ENCODE results near the gene ZNF784. TPM values are rescaled to one million over a fixed set of nuclear protein-coding genes. Genes with fewer than 3 reads are reported as not detected.

The ZNF784 gene
- total and polyA plus RNA-seq, 2 of the 13 experiments (the other 11 are each of a cell fraction or from before 2014, with no cell fraction given), result 4.1 to 4.2 TPM

GRCh38 chr19:55599842-55600661, 24.3 kb downstream of the ZNF784 start, which contains the start of gene ZNF524 (continued):
- TF ChIP-seq, protein P1, sequence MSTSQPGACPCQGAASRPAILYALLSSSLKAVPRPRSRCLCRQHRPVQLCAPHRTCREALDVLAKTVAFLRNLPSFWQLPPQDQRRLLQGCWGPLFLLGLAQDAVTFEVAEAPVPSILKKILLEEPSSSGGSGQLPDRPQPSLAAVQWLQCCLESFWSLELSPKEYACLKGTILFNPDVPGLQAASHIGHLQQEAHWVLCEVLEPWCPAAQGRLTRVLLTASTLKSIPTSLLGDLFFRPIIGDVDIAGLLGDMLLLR (CRISPR knock-in tag; IDR thresholded peaks at IDR 0.05), result no peak
- TF ChIP-seq TEAD2 (CRISPR knock-in tag; IDR thresholded peaks at IDR 0.05) (no peak; the same call in 1 of the 2 replicates), ZNF34 (CRISPR knock-in tag; IDR thresholded peaks at IDR 0.05; ENCODE audit: borderline replicate concordance) (0 out of 2 replicates have a peak, but pooled peaks have one; percentile 4), GABPB1 (CRISPR knock-in tag; IDR thresholded peaks at IDR 0.05) (peak; percentile 29), ZFP91 (CRISPR knock-in tag; IDR thresholded peaks at IDR 0.05; ENCODE audit: borderline replicate concordance) (no peak; the same call in 1 of the 2 replicates), PAF1 (CRISPR knock-in tag; IDR thresholded peaks at IDR 0.05) (no peak), FOXA3 (CRISPR knock-in tag; IDR thresholded peaks at IDR 0.05) (0 out of 2 replicates have a peak, but pooled peaks have one; percentile 15), DRAP1 (CRISPR knock-in tag; IDR thresholded peaks at IDR 0.05) (peak; percentile 38; the same call in 1 of the 2 replicates), PHF8 (CRISPR knock-in tag; IDR thresholded peaks at IDR 0.05) (peak; percentile 68), ZNF501 (CRISPR knock-in tag; IDR thresholded peaks at IDR 0.05) (no peak; the same call in 1 of the 2 replicates), ZNF883 (CRISPR knock-in tag; IDR thresholded peaks at IDR 0.05; ENCODE audit: not compliant biosample characterization) (no peak), GATAD1 (CRISPR knock-in tag; IDR thresholded peaks at IDR 0.05) (no peak), ASH2L (IDR thresholded peaks at IDR 0.05; ENCODE audit: insufficient read length, low read depth, low read length) (peak; percentile 9), HNRNPK (IDR thresholded peaks at IDR 0.05; ENCODE audit: low read depth, low read length, poor library complexity, severe bottlenecking) (peak; percentile 73), CBFB (CRISPR knock-in tag; IDR thresholded peaks at IDR 0.05) (peak; percentile 69; the same call in 1 of the 2 replicates), TOPORS (CRISPR knock-in tag; IDR thresholded peaks at IDR 0.05) (no peak), SALL2 (CRISPR knock-in tag; IDR thresholded peaks at IDR 0.05) (no peak; the same call in 1 of the 2 replicates), KAT7 (CRISPR knock-in tag; IDR thresholded peaks at IDR 0.05; ENCODE audit: borderline replicate concordance) (no peak), IKZF4 (CRISPR knock-in tag; IDR thresholded peaks at IDR 0.05; ENCODE audit: borderline replicate concordance, low read depth, not compliant biosample characterization) (no peak), TBX3 (IDR thresholded peaks at IDR 0.05; ENCODE audit: borderline replicate concordance) (0 out of 2 replicates have a peak, but pooled peaks have one; percentile 11), SETDB1 (CRISPR knock-in tag; IDR thresholded peaks at IDR 0.05; ENCODE audit: borderline replicate concordance) (no peak)
- TF ChIP-seq, protein P2, sequence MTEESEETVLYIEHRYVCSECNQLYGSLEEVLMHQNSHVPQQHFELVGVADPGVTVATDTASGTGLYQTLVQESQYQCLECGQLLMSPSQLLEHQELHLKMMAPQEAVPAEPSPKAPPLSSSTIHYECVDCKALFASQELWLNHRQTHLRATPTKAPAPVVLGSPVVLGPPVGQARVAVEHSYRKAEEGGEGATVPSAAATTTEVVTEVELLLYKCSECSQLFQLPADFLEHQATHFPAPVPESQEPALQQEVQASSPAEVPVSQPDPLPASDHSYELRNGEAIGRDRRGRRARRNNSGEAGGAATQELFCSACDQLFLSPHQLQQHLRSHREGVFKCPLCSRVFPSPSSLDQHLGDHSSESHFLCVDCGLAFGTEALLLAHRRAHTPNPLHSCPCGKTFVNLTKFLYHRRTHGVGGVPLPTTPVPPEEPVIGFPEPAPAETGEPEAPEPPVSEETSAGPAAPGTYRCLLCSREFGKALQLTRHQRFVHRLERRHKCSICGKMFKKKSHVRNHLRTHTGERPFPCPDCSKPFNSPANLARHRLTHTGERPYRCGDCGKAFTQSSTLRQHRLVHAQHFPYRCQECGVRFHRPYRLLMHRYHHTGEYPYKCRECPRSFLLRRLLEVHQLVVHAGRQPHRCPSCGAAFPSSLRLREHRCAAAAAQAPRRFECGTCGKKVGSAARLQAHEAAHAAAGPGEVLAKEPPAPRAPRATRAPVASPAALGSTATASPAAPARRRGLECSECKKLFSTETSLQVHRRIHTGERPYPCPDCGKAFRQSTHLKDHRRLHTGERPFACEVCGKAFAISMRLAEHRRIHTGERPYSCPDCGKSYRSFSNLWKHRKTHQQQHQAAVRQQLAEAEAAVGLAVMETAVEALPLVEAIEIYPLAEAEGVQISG (CRISPR knock-in tag; IDR thresholded peaks at IDR 0.05), result peak; percentile 77; the same call in 1 of the 2 replicates

Data from HepG2 (cell line).